ENCODE results near the gene DET1.
"Not testable (repeated sequence)": the region's sequence is repeated elsewhere in the genome, so short reads cannot be mapped to it uniquely, and the experiment has no call there.

DET1 gene

DNA sequence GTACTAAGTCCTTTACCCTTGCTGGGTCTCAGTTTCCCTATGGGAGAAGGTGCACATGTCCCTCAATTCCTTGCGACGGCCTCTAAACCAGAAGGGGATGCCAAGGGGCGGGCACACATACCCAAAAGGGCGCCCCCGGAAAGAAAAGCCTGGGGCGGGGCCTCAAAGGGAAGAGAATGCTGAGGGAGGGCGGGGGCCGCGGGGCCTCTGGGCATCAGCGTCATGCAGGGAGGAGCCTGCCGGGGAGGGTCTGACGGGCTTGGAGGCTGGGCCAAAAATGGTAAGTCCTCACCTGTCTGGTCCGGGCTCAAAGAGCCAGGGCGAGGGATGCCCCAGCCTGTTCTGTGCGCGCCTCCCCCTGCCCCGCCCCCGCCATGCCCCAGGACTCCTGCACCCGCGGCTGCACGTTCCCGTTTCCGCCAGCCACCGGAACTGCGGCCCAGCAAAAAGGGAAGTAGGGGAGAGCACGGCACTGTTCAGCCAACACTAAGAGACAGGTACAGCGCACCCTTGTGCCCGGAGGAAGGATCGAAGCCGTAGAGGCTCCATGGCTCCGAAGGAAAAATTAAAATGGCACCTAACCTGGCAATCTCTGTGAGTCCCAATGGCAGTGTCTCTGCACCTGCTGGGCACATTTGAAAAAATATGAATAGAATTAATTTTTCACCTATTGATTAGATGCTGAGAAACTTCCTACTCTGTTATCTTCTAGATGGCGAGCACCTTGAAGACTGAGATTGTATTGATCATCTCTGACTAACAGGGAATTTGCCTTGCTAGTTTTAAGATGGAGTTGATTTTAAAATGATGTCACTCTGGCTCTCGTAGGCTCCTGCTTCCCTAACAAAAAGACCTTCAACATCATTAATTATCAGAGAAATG lies at the start of gene DET1:
TSS of gene DET1 (minus strand) at position 434 of the 882 bp plus-strand sequence. CDS start 14,976 bp downstream, outside the sequence.
- DNase-seq (ENCODE audit: low read depth in 2 of 2), result peak; percentile 89

DNA sequence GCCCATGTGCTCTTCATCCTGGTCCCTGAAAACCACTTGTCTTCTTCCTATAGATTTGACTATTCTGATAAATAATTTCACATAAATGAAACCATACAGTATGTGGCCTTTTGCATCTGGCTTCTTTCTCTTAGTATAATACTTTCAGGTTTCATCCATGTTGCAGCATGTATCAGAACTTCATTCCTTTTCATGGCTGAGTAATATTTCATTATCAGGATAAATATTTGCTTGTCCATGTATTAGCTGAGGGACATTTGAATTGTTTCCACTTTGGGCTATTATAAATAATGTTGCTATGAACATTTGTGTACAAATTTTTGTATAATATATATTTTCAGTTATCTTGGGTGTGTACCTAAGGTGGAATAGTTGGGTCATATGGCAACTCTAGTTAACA lies 44.9 kb upstream of the DET1 start:
- no peak for DNase-seq (ENCODE audit: low read depth in 2 of 2)

DNA sequence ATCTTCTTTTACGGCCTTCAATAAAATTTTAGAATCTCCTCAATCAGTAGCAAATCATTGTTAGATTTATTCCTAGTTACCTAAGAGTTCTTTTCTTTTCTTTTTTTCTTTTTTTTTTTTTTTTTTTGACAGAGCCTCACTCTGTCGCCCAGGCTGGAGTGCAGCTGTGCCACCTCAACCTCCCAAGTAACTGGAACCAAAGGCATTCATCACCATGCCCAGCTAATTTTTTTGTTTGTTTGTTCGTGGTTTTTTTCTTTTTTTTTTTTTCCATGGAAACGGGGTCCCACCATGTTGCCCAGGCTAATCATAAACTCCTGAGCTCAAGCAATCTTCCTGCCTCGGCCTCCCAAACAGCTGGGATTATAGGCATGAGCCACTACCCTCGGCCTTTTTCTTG lies 44.3 kb upstream of the DET1 start:
- DNase-seq (ENCODE audit: low read depth in 2 of 2), result no peak

DNA sequence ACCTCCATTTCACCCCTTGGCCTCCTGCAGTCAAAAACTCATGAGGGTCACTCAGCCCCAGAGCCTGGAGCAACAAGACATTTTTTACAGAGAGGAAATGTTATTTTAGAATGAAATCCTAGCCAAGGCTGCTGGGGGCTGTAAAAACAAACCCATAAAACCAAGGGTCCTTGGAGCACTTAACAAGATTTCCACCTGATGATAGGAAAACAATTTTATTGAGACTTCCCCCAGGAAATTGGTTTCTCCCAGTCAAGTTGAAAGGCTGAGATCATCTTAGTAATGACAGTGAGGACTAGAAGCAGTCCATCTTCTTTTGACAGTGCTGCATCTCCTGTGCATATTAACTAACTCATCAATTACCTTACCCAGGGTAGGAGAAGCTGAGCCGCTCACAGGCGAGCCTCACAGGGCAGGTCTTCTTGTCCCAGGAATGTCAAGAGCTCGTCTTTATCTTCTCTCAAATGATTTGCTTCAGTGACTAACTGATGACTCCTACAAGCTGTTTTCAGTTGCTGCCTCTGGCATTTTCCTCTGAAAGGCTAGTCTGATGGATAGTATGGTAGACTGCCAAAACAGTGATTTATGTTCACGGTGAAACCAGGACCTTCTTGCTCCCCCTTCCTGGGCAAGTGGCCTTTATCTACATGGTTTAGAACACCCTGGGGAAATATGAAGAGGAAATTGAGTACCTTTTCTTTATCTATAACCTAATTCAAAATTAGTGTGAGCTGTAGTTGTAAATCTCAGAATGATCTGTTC lies 40.1 kb upstream of the DET1 start:
- DNase-seq (ENCODE audit: low read depth in 2 of 2), result no peak

DNA sequence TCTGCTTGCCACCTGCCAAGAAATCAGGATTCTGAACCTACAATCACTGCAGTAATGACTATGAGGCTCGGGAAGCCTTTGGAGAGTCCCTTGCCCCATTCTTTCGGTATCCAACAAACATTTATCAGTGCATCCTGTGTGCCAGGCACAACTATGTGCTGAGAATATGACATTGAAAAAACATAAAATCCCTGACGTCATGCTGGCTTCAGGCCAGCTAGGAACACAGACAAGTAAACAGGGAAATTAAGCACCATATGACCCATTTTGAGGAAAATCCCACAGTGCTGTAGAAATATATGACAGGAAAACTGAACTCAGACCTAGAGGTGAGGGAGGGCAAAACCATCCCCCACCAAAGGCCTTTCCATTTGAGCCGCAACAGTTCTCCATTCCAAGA lies 34.1 kb upstream of the DET1 start:
- no peak for DNase-seq (ENCODE audit: low read depth in 2 of 2)

DNA sequence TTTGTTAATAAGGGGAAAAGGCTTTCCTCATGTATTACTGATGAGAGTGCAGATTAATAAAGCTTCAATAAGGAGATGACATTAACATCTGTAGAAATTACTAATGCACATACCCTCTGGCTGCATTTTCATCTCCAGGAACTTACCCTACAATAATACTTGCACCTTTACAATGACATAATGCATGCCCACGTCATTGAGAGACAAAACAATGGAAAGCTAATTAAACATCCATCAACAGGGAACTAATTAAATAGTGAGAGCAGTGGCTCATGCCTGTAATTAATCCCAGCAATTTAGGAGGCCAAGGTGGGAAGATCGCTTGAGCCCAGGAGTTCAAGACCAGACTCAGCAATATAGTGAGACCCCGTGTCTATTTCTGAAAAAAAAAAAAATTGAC lies 32.8 kb upstream of the DET1 start:
- no peak for DNase-seq (ENCODE audit: low read depth in 2 of 2)

DNA sequence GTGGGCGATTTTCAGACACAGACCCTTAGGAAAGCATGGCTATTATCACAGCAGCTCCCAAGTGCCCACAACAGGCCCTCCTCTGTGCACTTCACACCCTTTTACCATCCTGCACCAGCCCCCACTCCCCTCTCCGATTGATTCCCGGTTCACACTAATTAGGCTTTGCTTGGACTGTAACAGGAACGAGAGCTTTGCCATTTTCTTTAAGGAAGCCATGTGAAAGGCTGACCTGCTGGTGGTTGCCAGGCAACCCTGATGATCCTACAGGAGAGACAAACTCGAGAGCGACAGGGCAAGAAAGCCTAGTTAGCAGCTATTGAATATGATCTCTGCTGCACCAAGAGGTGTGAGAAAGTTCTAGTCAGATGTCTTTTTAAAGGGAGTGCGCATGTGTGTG lies 28.2 kb upstream of the DET1 start:
- DNase-seq (ENCODE audit: low read depth in 2 of 2), result no peak

GRCh38 chr15:88574077-88574476 lies 27.6 kb upstream of the DET1 start:
- DNase-seq (ENCODE audit: low read depth in 2 of 2), result no peak

GRCh38 chr15:88571852-88572259 lies 25.4 kb upstream of the DET1 start:
- DNase-seq (ENCODE audit: low read depth in 2 of 2), result no peak

DNA sequence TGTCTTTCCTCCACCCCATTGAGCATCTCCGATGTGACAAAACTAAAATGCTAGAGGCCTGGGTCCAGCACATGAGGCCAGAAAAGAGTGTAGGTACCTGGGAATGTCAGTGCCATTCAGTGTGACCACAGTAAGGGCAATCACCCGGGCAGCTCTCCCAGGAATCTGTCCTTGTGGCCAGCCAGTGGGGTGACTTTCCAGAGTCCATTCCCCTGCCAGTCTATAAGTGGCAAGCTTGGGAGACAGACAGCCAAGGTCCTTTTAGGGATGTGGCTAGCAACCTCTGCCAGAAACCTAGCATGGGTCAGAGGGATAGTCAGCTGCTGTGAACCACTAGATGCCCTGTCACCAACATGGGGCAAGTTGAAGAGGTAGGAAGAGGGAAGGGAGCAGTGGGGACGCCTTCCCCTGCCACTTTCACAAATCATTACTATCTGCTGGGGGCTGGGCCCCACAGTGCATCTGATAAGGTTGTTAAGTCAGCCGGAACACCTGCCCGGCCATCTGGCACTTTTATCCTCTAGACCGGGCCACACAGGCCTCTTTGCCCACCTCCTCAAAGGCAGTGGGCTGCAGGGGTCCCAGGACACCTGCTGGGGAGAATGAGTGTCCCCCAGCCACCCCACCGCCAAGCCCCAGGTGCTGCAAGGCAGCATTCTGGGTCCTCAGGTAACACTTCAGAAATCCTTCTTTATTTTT lies 24.8 kb upstream of the DET1 start:
- no peak for DNase-seq (ENCODE audit: low read depth in 2 of 2)

DNA sequence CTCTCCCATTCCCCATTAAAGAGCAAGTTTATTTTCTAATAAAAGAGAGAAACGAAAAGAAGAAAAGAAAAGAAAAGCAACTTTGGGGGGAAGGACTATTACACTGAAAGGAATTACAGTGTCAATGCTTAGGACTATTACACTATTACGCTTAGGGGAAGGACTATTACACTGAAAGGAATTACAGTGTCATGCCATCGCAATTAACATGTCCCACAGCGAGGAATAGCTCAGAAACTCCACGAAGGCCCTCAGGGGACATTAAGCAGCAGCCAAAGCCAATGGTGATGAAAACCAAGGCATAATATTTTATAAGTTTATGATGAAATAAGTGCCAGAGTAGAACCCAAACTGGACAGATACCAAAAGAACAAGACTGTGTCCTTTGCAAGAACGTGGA lies 22.1 kb upstream of the DET1 start:
- DNase-seq (ENCODE audit: low read depth in 2 of 2), result no peak

GRCh38 chr15:88564741-88565140 lies 18.3 kb upstream of the DET1 start:
- DNase-seq (ENCODE audit: low read depth in 2 of 2), result no peak

- DNase-seq (ENCODE audit: low read depth in 2 of 2), result no peak
Observed at GRCh38 chr15:88563638-88564037, 17.2 kb upstream of the DET1 start.

- not testable (repeated sequence) for DNase-seq (ENCODE audit: low read depth in 2 of 2)
Observed at GRCh38 chr15:88559565-88559964, 13.1 kb upstream of the DET1 start.

GRCh38 chr15:88558026-88558425 lies 11.5 kb upstream of the DET1 start:
- not testable (repeated sequence) for DNase-seq (ENCODE audit: low read depth in 2 of 2)

GRCh38 chr15:88548009-88548408 lies 1.5 kb upstream of the DET1 start:
- DNase-seq (ENCODE audit: low read depth in 2 of 2), result not testable (repeated sequence)

- not testable (repeated sequence) for DNase-seq (ENCODE audit: low read depth in 2 of 2)
Observed at GRCh38 chr15:88545578-88546247, 768 bp downstream of the DET1 start.

DNA sequence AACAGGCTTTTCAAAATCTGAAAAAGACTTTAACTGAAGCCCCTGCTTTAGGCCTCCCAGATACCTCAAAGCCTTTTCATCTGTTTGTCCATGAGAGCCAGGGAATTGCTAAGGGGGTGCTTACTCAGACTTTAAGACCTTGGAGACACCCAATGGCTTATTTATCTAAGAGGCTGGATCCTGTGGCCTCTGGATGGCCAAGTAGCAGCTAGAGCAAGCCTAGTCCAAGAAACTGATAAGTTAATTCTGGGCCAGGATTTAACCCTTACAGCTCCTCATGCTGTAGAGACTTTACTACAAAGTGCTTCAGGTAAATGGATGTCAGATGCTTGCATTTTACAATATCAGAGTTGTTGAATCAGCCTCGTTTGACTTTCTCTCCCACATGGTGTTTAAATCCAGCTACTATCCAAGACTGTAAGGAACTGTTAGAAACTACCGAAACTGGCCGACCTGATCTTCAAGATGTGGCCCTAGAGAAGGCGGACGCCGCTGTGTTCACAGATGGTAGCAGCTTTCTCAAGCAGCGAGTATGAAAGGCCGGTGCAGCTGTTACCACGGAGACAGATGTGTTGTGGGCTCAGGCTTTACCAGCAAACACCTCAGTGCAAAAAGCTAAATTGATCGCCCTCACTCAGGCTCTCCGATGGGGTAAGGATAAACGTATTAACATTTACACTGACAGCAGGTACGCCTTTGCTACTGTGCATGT lies 3.3 kb downstream of the DET1 start:
- DNase-seq (ENCODE audit: low read depth in 2 of 2), result no peak

- DNase-seq (ENCODE audit: low read depth in 2 of 2), result no peak
Observed at GRCh38 chr15:88542342-88542733, 4.1 kb downstream of the DET1 start.

- no peak for DNase-seq (ENCODE audit: low read depth in 2 of 2)
Observed at GRCh38 chr15:88541709-88542341, 4.7 kb downstream of the DET1 start.

DNA sequence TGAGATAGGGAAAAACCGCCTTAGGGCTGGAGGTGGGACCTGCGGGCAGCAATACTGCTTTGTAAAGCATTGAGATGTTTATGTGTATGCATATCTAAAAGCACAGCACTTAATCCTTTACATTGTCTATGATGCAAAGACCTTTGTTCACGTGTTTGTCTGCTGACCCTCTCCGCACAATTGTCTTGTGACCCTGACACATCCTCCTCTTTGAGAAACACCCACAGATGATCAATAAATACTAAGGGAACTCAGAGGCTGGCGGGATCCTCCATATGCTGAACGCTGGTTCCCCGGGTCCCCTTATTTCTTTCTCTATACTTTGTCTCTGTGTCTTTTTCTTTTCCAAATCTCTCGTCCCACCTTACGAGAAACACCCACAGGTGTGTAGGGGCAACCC lies 5.4 kb downstream of the DET1 start:
- DNase-seq (ENCODE audit: low read depth in 2 of 2), result not testable (repeated sequence)
